Spleen (tissue), 11 donors: ENCODE results near the gene CCNI2. TPM values are rescaled to one million over a fixed set of nuclear protein-coding genes. Genes with fewer than 3 reads are reported as not detected.

Source experiments
- DNase-seq: peaks from one replicate; pipeline ENCODE4 v3.0.0-alpha.2; 2020
- H3K27ac ChIP-seq, 8 donors: fragments of 200-600 bp; sonication (generic) in 7 of 8; 1 replicate in 4 of 8; 2 replicates in 4 of 8; pipeline versions ENCODE4 v1.5.0 to v1.8.0; 2016 to 2021; ENCODE audit warnings: inconsistent platforms in 4 of 8, mild to moderate bottlenecking in 4 of 8, moderate library complexity in 1 of 8
- H3K27me3 ChIP-seq, 7 donors: fragments of 200-600 bp; sonication (generic) in 6 of 7; replicated peaks in 1 of 7; 1 replicate in 4 of 7; 2 replicates in 3 of 7; pipeline versions ENCODE4 v1.5.0 to v1.8.0; 2016 to 2021; ENCODE audit warnings: inconsistent platforms in 3 of 7, mild to moderate bottlenecking in 1 of 7
- H3K36me3 ChIP-seq, 6 donors: fragments of 200-600 bp; sonication (generic) in 5 of 6; 1 replicate in 4 of 6; 2 replicates in 2 of 6; pipeline versions ENCODE4 v1.5.0 to v1.8.0; 2016 to 2021; ENCODE audit warnings: inconsistent platforms in 2 of 6
- H3K4me1 ChIP-seq, 6 donors: fragments of 200-600 bp; sonication (generic) in 5 of 6; 1 replicate in 3 of 6; 2 replicates in 3 of 6; pipeline versions ENCODE4 v1.5.0 to v1.8.0; 2016 to 2021; ENCODE audit warnings: inconsistent platforms in 3 of 6
- H3K4me3 ChIP-seq, 8 donors: fragments of 200-600 bp; sonication (generic) in 7 of 8; 1 replicate in 4 of 8; 2 replicates in 4 of 8; pipeline versions ENCODE4 v1.5.0 to v1.8.0; 2016 to 2021; ENCODE audit warnings: inconsistent platforms in 4 of 8, mild to moderate bottlenecking in 4 of 8, moderate library complexity in 2 of 8
- H3K9me3 ChIP-seq, 8 donors: fragments of 200-600 bp; sonication (generic) in 7 of 8; 1 replicate in 4 of 8; 2 replicates in 4 of 8; pipeline versions ENCODE4 v1.5.0 to v1.8.0; 2016 to 2021; ENCODE audit warnings: inconsistent platforms in 4 of 8
- CTCF ChIP-seq, 11 experiments: fragments of 200-600 bp in 7 of 11; fragments of 450-650 bp in 4 of 11; sonication (generic) in 4 of 11; IDR thresholded peaks in 8 of 11; conservative IDR thresholded peaks in 3 of 11; 1 replicate in 7 of 11; 2 replicates in 4 of 11; pipeline versions ENCODE4 v1.4.0 to v1.8.0; 2016 to 2021; ENCODE audit warnings: antibody characterized with exemption in 11 of 11, inconsistent platforms in 4 of 11, mild to moderate bottlenecking in 1 of 11
- POLR2A ChIP-seq, 3 donors: fragments of 450-650 bp; IDR thresholded peaks; one replicate each; pipeline ENCODE4 v1.5.1; 2017; ENCODE audit warnings: antibody characterized with exemption in 3 of 3, mild to moderate bottlenecking in 1 of 3
- POLR2AphosphoS5 ChIP-seq, 3 donors: sonication (generic); formaldehyde crosslinking; IDR thresholded peaks; one replicate each; pipeline ENCODE4 v1.5.1; 2017; ENCODE audit warnings: antibody characterized with exemption in 3 of 3
- WGBS, 5 donors: extraction: QIAGEN DNeasy Blood & Tissue Kit in 3 of 5; methylation state at CpG; one replicate each; pipeline versions ENCODE4 v1.1.5 to v1.1.7; 2013 to 2018; 5-methylcytosine and 5-hydroxymethylcytosine counted together
- intact Hi-C: fragments of 100-400 bp; cut with DNase I; formaldehyde crosslinking; loops from one replicate; pipeline ENCODE4 v1.15.0; 2023; ENCODE audit warnings: low total_unique reads
- polyA plus RNA-seq, 3 donors: library from polyadenylated mRNA; stranded (reverse); fragments of 200-250 nt; gene quantifications; one replicate each; pipeline ENCODE4 v1.2.1, GENCODE V29; 2013
- total RNA-seq, 7 donors: library from RNA; depleted of rRNA in 3 of 7; stranded (reverse); fragments of >200 nt in 3 of 7; fragmentation: NEBNext Ultra II Directional in 4 of 7; extraction: Animal tissue kit (Norgen Biotek cat#: 25700) in 4 of 7; gene quantifications; one replicate each; pipeline versions ENCODE4 v1.1.0 to v1.2.1, GENCODE V29; 2016 to 2021
- donor health status: healthy with polysubstance abuse.
- donor health status: DM: no; HTN: no; CAD: no; lungs with moderate emphysema.
- donor health status: DM: no; HTN: no; CAD: no.
- donor health status: Bipolar disorder and iron deficiency.
- donor health status: healthy.
- donor health status: DM: no; HTN: no; CAD: no.
- donor health status: DM: yes; HTN: yes; CAD: no.

CCNI2 gene
- total and polyA plus RNA-seq, 10 donors: 0.19 to 5.2 (median 0.98) TPM

DNA sequence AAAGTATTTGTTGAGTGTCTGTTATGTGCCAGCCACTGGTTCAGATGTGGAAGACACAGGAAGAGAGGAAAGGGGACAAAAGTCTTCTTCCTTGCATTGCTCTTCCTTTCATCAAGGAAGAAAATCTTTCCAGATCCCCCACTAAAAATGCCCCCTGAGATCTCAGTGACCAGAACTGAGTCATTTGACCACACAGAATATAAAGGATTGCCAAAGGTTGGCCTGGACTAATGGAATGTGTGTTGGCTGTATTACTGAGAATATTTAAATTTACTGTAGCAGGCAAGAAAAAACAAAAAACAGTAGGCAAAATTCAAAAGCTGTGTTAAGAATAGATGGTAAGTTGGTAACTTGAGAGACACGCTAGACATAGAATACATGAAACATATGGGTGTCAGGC is 39.9 kb downstream of the CCNI2 start:
- TF ChIP-seq CTCF (IDR thresholded peaks at IDR 0.05 in 8 of 11, conservative IDR thresholded peaks at IDR 0.05 in 3 of 11) (no peak), POLR2AphosphoS5 (IDR thresholded peaks at IDR 0.05) (no peak), POLR2A (IDR thresholded peaks at IDR 0.05) (no peak)
- peaks cover 0 to 4% (median 2%) of the 10 kb centered on the region in 6 donors for H3K4me1 ChIP-seq
- H3K9me3 ChIP-seq: no peaks in the 10 kb centered on the region
- no peaks in the 10 kb centered on the region for H3K36me3 ChIP-seq
- H3K4me3 ChIP-seq: no peak overlapping the region
- intact Hi-C loops: no loop called here
- DNase-seq: no peak
- no peak overlapping the region for H3K27ac ChIP-seq
- peaks cover 0 to 30% (median 4%) of the 10 kb centered on the region in 7 donors for H3K27me3 ChIP-seq
- 91 to 100% (median 97%) methylated on average over 1 of the region's 1 CpG for WGBS, 5 donors

DNA sequence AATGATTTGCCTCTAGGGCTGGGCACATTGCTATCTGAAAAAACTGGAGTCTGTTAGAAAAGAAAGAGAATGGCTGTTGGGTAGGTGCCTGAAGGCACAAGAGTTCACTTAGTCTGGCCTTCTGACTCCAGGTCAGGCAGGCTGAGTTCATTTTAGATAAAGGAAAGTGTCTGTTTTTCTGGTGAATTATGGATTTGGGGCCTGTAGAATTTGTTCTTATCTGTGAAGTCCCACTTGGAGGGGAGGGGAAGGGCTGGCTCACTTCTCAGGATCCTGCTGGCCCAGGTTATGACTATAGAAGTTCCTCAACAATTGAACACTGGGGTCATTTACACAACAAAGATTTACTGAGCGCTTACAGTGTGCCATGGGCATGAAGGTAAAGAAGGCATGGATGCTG is 41.3 kb downstream of the CCNI2 start:
- 90 to 100% (median 100%) methylated on average over 1 of the region's 1 CpG for WGBS, 5 donors
- intact Hi-C loops: no loop called here
- H3K27me3 ChIP-seq: peaks cover 0 to 16% (median 4%) of the 10 kb centered on the region in 7 donors
- H3K27ac ChIP-seq: no peak overlapping the region
- no peak overlapping the region for H3K4me3 ChIP-seq
- H3K36me3 ChIP-seq: no peaks in the 10 kb centered on the region
- no peaks in the 10 kb centered on the region for H3K9me3 ChIP-seq
- no peak for DNase-seq
- no peaks in the 10 kb centered on the region for H3K4me1 ChIP-seq
- TF ChIP-seq POLR2A (IDR thresholded peaks at IDR 0.05) (no peak), CTCF (IDR thresholded peaks at IDR 0.05 in 8 of 11, conservative IDR thresholded peaks at IDR 0.05 in 3 of 11) (no peak), POLR2AphosphoS5 (IDR thresholded peaks at IDR 0.05) (no peak)

DNA sequence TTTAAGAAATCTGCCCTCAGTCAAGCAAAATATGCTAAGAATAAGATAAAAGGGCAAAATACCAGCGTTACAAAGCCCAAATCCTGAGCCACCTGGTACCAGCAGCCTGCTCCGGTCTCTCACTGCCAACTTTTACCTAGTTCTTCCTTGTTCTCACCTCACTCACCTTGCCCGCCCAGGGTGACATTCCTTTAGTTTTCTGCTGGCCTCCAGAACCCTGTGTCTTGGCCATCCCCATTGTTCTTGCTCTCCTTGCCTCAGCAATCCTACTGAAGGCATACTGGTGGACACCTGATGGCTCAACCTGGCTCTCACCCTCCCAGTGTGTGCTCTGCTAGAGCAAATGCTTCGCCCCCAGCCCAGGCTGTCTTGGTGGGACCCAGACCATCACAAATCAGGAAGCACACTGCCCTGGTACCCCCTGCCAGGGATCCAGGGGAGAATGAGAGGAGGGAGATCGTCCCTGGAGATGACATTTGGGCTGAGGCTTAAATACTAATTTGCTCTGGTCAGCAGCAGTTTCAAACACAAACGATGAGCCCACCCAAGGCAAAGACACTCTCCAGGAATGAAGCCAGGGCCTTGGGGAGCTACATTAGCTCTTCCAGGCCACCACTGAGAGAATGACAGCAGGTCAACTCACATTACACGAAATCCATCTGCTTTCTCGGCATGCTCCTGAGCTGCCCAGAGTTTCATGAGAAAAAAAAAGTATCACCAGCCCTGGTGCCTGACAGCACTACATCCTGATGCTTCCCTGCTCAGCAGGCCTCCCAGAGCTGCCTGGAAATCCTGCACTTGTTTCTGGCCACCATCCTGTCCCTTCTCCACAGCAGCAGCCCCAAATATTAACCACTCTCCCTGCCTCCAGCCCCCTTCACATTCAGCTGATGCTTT is 42.0 kb downstream of the CCNI2 start:
- Histone ChIP-seq H3K27ac (no peak overlapping the region), H3K27me3 (peaks cover 0 to 9% (median 1%) of the 10 kb centered on the region in 7 donors), H3K36me3 (no peaks in the 10 kb centered on the region), H3K4me1 (no peaks in the 10 kb centered on the region), H3K4me3 (no peak overlapping the region), H3K9me3 (no peaks in the 10 kb centered on the region)
- DNase-seq: no peak
- TF ChIP-seq POLR2A (IDR thresholded peaks at IDR 0.05) (no peak), POLR2AphosphoS5 (IDR thresholded peaks at IDR 0.05) (no peak), CTCF (IDR thresholded peaks at IDR 0.05 in 8 of 11, conservative IDR thresholded peaks at IDR 0.05 in 3 of 11) (no peak)
- 83 to 93% (median 87%) methylated on average over 8 of the region's 8 CpGs for WGBS, 5 donors
- intact Hi-C loops: no loop called here

DNA sequence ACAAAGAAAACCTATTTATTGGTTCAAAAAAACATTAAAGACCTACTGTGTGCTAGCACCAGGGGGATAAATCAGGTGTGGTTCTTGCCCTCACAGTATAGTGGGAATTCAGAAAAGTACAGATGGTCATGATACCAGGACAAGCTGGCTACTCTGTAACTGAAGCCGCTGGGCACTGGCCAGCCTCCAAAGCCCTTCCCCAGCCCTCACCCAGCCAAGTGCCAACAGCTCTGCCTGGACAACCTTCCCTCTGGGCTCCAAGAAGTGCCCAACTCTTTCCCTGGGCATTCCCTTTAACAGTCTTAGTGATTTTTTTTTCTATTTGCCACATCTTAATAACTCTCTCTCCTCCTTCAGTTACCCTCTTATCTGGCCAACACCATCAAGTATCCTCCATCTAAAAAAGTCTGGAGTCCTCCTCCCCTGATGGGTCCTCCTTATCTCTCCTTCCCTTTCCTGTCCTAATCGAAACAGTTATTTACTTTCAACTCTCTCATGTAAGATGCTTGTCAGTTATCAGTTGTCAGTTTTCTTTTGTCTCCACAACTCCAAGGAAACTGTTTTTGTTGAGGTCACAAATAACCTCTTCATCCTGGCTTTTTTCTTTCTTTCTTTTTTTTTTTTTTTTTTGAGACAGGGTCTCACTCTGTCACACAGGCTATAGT is 43.1 kb downstream of the CCNI2 start:
- H3K9me3 ChIP-seq: no peaks in the 10 kb centered on the region
- 53 to 72% (median 56%) methylated on average over 2 of the region's 2 CpGs for WGBS, 5 donors
- intact Hi-C loops: no loop called here
- no peak for DNase-seq
- H3K36me3 ChIP-seq: no peaks in the 10 kb centered on the region
- peaks cover 0 to under 1% (median 0%) of the 10 kb centered on the region in 7 donors for H3K27me3 ChIP-seq
- H3K4me1 ChIP-seq: no peaks in the 10 kb centered on the region
- no peak overlapping the region for H3K27ac ChIP-seq
- H3K4me3 ChIP-seq: no peak overlapping the region
- TF ChIP-seq POLR2A (IDR thresholded peaks at IDR 0.05) (no peak), POLR2AphosphoS5 (IDR thresholded peaks at IDR 0.05) (no peak)
